K562 (cell line): ENCODE measurements around the gene AIMP1. TPM values are rescaled to one million over a fixed set of nuclear protein-coding genes. Genes with fewer than 3 reads are reported as not detected.

ENCODE experiments used
- ATAC-seq: fragments of 200-7000 bp; cut with Tn5 transposase; 3 replicates; pipeline ENCODE4 v1.9.1; 2020; ENCODE audit warnings: moderate library complexity
- BruUV-seq: library from RNA; stranded (reverse); fragments of 400-500 nt; replicated peaks from 2 replicates; lab custom pipeline; 2021; lab: Mats Ljungman, UMichigan
- CTCF ChIA-PET: fragments of 300-600 bp; formaldehyde crosslinking; extraction: SDS; loops from one replicate; lab custom pipeline; 2021; ENCODE audit warnings: low intra/inter-chr PET ratio; lab: Yijun Ruan, JAX
- POLR2A ChIA-PET: fragments of 300-600, 350-650 bp; sonication (Branson Sonifier 250); formaldehyde crosslinking; extraction: SDS; loops from one replicate; lab custom pipeline; 2021; ENCODE audit warnings: antibody characterized with exemption, inconsistent platforms; lab: Yijun Ruan, JAX
- DNase-seq, 4 experiments: peaks; one replicate each; pipeline versions ENCODE4 v3.0.0 to v3.0.0-alpha.2; 2011 to 2018; ENCODE audit warnings: low spot score in 3 of 4, mixed read lengths in 3 of 4; ENCODE audit errors: extremely low read depth in 1 of 4
- FAIRE-seq: peaks from 2 replicates; lab custom pipeline; 2011; peaks lifted over from hg19 to GRCh38; lab: Jason Lieb, UNC
- H2AFZ ChIP-seq: 2 replicates; pipeline ENCODE4 v1.6.0; 2011; ENCODE audit warnings: low read depth, low read length, control low read depth, inconsistent platforms
- H3K27ac ChIP-seq: fragments of 200-600 bp; 3 replicates; pipeline ENCODE4 v1.8.0; 2011; ENCODE audit warnings: low read depth, mild to moderate bottlenecking, control low read depth, inconsistent platforms, low read length, moderate library complexity, mixed read lengths; ENCODE audit errors: extremely low read depth
- H3K27me3 ChIP-seq, 2 experiments: fragments of 300-600 bp in 1 of 2; 2 replicates in 1 of 2; 3 replicates in 1 of 2; pipeline versions ENCODE4 v1.6.0 to v1.8.0; 2011; ENCODE audit warnings: inconsistent platforms in 2 of 2, low read length in 2 of 2, mild to moderate bottlenecking in 1 of 2, mixed read lengths in 1 of 2, moderate library complexity in 1 of 2; ENCODE audit not compliant: control insufficient read depth in 2 of 2, insufficient read depth in 2 of 2
- H3K36me3 ChIP-seq: fragments of 300-600 bp; 3 replicates; pipeline ENCODE4 v1.8.0; 2011; ENCODE audit warnings: mild to moderate bottlenecking, low read length, inconsistent platforms; ENCODE audit not compliant: control insufficient read depth, insufficient read depth
- H3K4me1 ChIP-seq, 2 experiments: fragments of 200-600 bp in 1 of 2; replicated peaks in 1 of 2; 2 replicates in 1 of 2; 3 replicates in 1 of 2; pipeline versions ENCODE4 v1.5.1 to v1.8.0; 2011; ENCODE audit warnings: inconsistent platforms in 2 of 2, low read length in 2 of 2, mild to moderate bottlenecking in 1 of 2, mixed read lengths in 1 of 2, moderate library complexity in 1 of 2; ENCODE audit not compliant: control insufficient read depth in 2 of 2, insufficient read depth in 2 of 2
- H3K4me2 ChIP-seq: 2 replicates; pipeline ENCODE4 v1.6.1; 2011; ENCODE audit warnings: low read length, control low read depth, inconsistent platforms, mixed read lengths; ENCODE audit not compliant: insufficient read depth
- H3K4me3 ChIP-seq: fragments of 200-600 bp; sonication (generic), shearing (Covaris generic); 2 replicates; pipeline ENCODE4 v1.5.1; 2016; ENCODE audit warnings: control low read depth, inconsistent platforms
- H3K79me2 ChIP-seq: fragments of 200-600 bp; 3 replicates; pipeline ENCODE4 v1.8.0; 2011; ENCODE audit warnings: low read length, inconsistent platforms; ENCODE audit not compliant: control insufficient read depth, insufficient read depth
- H3K9ac ChIP-seq, 2 experiments: 2 replicates each; pipeline versions ENCODE4 v1.6.0 to v1.6.1; 2011; ENCODE audit warnings: low read depth in 2 of 2, low read length in 2 of 2, control low read depth in 1 of 2, inconsistent platforms in 1 of 2, mild to moderate bottlenecking in 1 of 2, mixed read lengths in 1 of 2; ENCODE audit not compliant: insufficient read depth in 1 of 2
- H3K9me1 ChIP-seq: one replicate; pipeline ENCODE4 v1.6.0; 2011; ENCODE audit warnings: inconsistent platforms, mild to moderate bottlenecking, low read length, moderate library complexity; ENCODE audit not compliant: control insufficient read depth, insufficient read depth
- H3K9me3 ChIP-seq: replicated peaks from 2 replicates; pipeline ENCODE4 v1.5.1; 2011; ENCODE audit warnings: low read depth, low read length, inconsistent platforms; ENCODE audit not compliant: control insufficient read depth, insufficient read depth
- H4K20me1 ChIP-seq: replicated peaks from 2 replicates; pipeline ENCODE4 v1.6.1; 2011; ENCODE audit warnings: low read length, inconsistent platforms, mixed read lengths; ENCODE audit not compliant: control insufficient read depth, insufficient read depth
- ELF2 ChIP-seq: fragments of 250-450 bp; sonication (Bioruptor Pico); IDR thresholded peaks from 2 replicates; pipeline ENCODE4 v1.5.0; 2021; ENCODE audit warnings: mild to moderate bottlenecking
- HNRNPL ChIP-seq: fragments of 200-400 bp; formaldehyde crosslinking; IDR thresholded peaks from 2 replicates; pipeline ENCODE4 v1.6.1; 2017; ENCODE audit warnings: low read depth, mild to moderate bottlenecking, low read length
- KLF16 ChIP-seq: IDR thresholded peaks from 2 replicates; pipeline ENCODE4 v1.6.1; 2016; ENCODE audit warnings: antibody characterized with exemption
- MCM2 ChIP-seq: fragments of 450-650 bp; IDR thresholded peaks from 2 replicates; pipeline ENCODE4 v1.6.1; 2017; ENCODE audit warnings: low read depth, mild to moderate bottlenecking
- MYC ChIP-seq, 2 experiments: fragments of 250-450 bp in 1 of 2; sonication (Bioruptor Pico) in 1 of 2; IDR thresholded peaks; 2 replicates each; pipeline versions ENCODE4 v1.5.1 to v1.6.1; 2012 to 2021; ENCODE audit warnings: low read depth in 2 of 2, borderline replicate concordance in 1 of 2, improper control_type of control experiment in 1 of 2, low read length in 1 of 2, mild to moderate bottlenecking in 1 of 2, moderate library complexity in 1 of 2
- NFE2L1 ChIP-seq: fragments of 450-650 bp; IDR thresholded peaks from 2 replicates; pipeline ENCODE4 v1.6.1; 2016; ENCODE audit warnings: missing genetic modification characterization, low read depth, mild to moderate bottlenecking, missing compliant biosample characterization, moderate library complexity, borderline replicate concordance
- PCBP1 ChIP-seq: fragments of 200-400 bp; formaldehyde crosslinking; IDR thresholded peaks from 2 replicates; pipeline ENCODE4 v1.6.1; 2018; ENCODE audit warnings: mild to moderate bottlenecking, low read depth, low read length; ENCODE audit not compliant: poor library complexity, severe bottlenecking
- POLR2AphosphoS5 ChIP-seq: IDR thresholded peaks from 2 replicates; pipeline ENCODE4 v1.6.1; 2011; ENCODE audit warnings: mild to moderate bottlenecking, low read depth, low read length, moderate library complexity; ENCODE audit not compliant: control insufficient read depth, insufficient read depth
- POLR2G ChIP-seq: fragments of 200-400 bp; formaldehyde crosslinking; IDR thresholded peaks from 2 replicates; pipeline ENCODE4 v1.6.1; 2017; ENCODE audit warnings: low read depth, mild to moderate bottlenecking, antibody characterized with exemption, low read length, moderate library complexity
- SREBF1 ChIP-seq: fragments of 150-350 bp; IDR thresholded peaks from 2 replicates; pipeline ENCODE4 v1.6.1; 2014; ENCODE audit warnings: antibody characterized with exemption, low read depth, low read length, borderline replicate concordance
- TCF7L2 ChIP-seq: fragments of 150-350 bp; IDR thresholded peaks from 2 replicates; pipeline ENCODE4 v1.6.1; 2016; ENCODE audit warnings: low read depth, mild to moderate bottlenecking, low read length, moderate library complexity
- ZBTB11 ChIP-seq, 3 experiments: fragments of 200-800 bp in 1 of 3; fragments of 250-450 bp in 1 of 3; fragments of 450-650 bp in 1 of 3; sonication (Bioruptor Pico) in 1 of 3; sonication (Bioruptor generic) in 1 of 3; formaldehyde crosslinking in 1 of 3; IDR thresholded peaks; 2 replicates each; pipeline versions ENCODE4 v1.6.1 to v1.8.0; 2016 to 2022; ENCODE audit warnings: mild to moderate bottlenecking in 2 of 3, missing genetic modification characterization in 2 of 3, missing compliant biosample characterization in 1 of 3, moderate library complexity in 1 of 3
- ZBTB8A ChIP-seq: fragments of 450-650 bp; IDR thresholded peaks from 2 replicates; pipeline ENCODE4 v1.6.1; 2018; ENCODE audit warnings: mild to moderate bottlenecking, moderate library complexity; ENCODE audit not compliant: partially characterized antibody
- ZHX1 ChIP-seq: fragments of 150-350 bp; conservative IDR thresholded peaks from 2 replicates; pipeline ENCODE4 v1.6.1; 2014; ENCODE audit warnings: low read length
- ZNF12 ChIP-seq: sonication (generic); formaldehyde crosslinking; IDR thresholded peaks from 2 replicates; pipeline ENCODE4 v1.4.0; 2020; ENCODE audit warnings: mild to moderate bottlenecking, missing genetic modification reagents
- ZNF124 ChIP-seq: sonication (generic); formaldehyde crosslinking; IDR thresholded peaks from 2 replicates; pipeline ENCODE4 v1.8.1; 2022; ENCODE audit warnings: missing genetic modification reagents
- ZNF263 ChIP-seq: sonication (generic); formaldehyde crosslinking; IDR thresholded peaks from 2 replicates; pipeline ENCODE4 v1.8.0; 2022; ENCODE audit warnings: mild to moderate bottlenecking, missing genetic modification reagents, borderline replicate concordance
- WGBS: fragments of 100-300 bp; shearing (Covaris generic); methylation state at CpG from one replicate; pipeline ENCODE4 v1.1.6; 2016; ENCODE audit warnings: low coverage, mixed read lengths; ENCODE audit not compliant: insufficient coverage; ENCODE audit errors: missing lambda C conversion rate; 5-methylcytosine and 5-hydroxymethylcytosine counted together
- in situ Hi-C: fragments of 300-500 bp; cut with MboI; formaldehyde crosslinking; loops from 4 replicates; pipeline ENCODE4 v1.15.0; 2018; ENCODE audit warnings: inconsistent platforms, mixed read lengths
- intact Hi-C: fragments of 100-400 bp; cut with micrococcal nuclease; formaldehyde crosslinking; loops from 2 replicates; pipeline ENCODE4 v1.14.2; 2022
- polyA plus RNA-seq, 8 experiments: library from polyadenylated mRNA; depleted of rRNA in 4 of 8; stranded (reverse) in 5 of 8; unstranded in 3 of 8; fragments of >200 nt; fragmentation: Nextera tagmentation in 2 of 8; fragmentation: Illumina TruSeq in 1 of 8; extraction: Ambion mirVana in 2 of 8; extraction: Trizol in 1 of 8; gene quantifications; 2 replicates each; pipeline versions ENCODE4 v1.2.1 to v1.2.3, GENCODE V29; 2011 to 2014; ENCODE audit warnings: inconsistent platforms in 1 of 8, missing spikeins in 1 of 8
- total RNA-seq, 7 experiments: library from RNA; depleted of rRNA in 6 of 7; stranded (reverse); fragments of >200 nt in 6 of 7; fragmentation: Illumina TruSeq in 2 of 7; extraction: Trizol in 2 of 7; gene quantifications; 2 replicates each; pipeline versions ENCODE4 v1.2.1 to v1.2.3, GENCODE V29; 2011 to 2021; ENCODE audit warnings: low replicate concordance in 1 of 7

The AIMP1 gene
- total and polyA plus RNA-seq, 9 of the 15 experiments (the other 6 are each of a cell fraction or from before 2014, with no cell fraction given): 39.9 to 141 (median 70.1) TPM

GRCh38 chr4:106269711-106270110 is 46.6 kb upstream of the AIMP1 start:
- FAIRE-seq (no peak), DNase-seq (no peak), ATAC-seq (no peak)
- Histone ChIP-seq H3K4me3 (no peak overlapping the region), H2AFZ (no peak overlapping the region), H3K27ac (no peak overlapping the region), H3K27me3 (no peaks in the 10 kb centered on the region), H4K20me1 (no peaks in the 10 kb centered on the region), H3K4me2 (no peak overlapping the region), H3K79me2 (no peaks in the 10 kb centered on the region), H3K9me3 (no peaks in the 10 kb centered on the region), H3K36me3 (no peaks in the 10 kb centered on the region), H3K4me1 (no peaks in the 10 kb centered on the region), H3K9me1 (no peaks in the 10 kb centered on the region), H3K9ac (no peak overlapping the region)
- in situ Hi-C loops: no loop called here
- ChIA-PET CTCF (no interaction called here), POLR2A (no interaction called here)
- WGBS: 41% methylated on average over 2 of the region's 2 CpGs
- BruUV-seq: no TSS peak
- intact Hi-C loops: loop anchor here (5.0 kb wide), 1 partner anchor 98 kb away; the partner anchor contains the start of gene GIMD1
- TF ChIP-seq PCBP1 (no peak), SREBF1 (no peak), ELF2 (CRISPR knock-in tag) (no peak), ZNF12 (CRISPR knock-in tag) (no peak), POLR2AphosphoS5 (no peak), MCM2 (no peak), NFE2L1 (no peak), KLF16 (no peak), TCF7L2 (no peak), POLR2G (no peak), ZBTB11 (CRISPR knock-in tag; IDR thresholded peaks at IDR 0.05) (no peak), ZBTB8A (no peak), ZNF124 (CRISPR knock-in tag) (no peak), MYC (IDR thresholded peaks at IDR 0.05; ENCODE audit: low read depth, low read length) (no peak), MYC (CRISPR knock-in tag; IDR thresholded peaks at IDR 0.05; ENCODE audit: borderline replicate concordance, low read depth) (no peak), ZHX1 (no peak), ZNF263 (CRISPR knock-in tag) (no peak), HNRNPL (no peak)
